Ramos (cell line): ENCODE data around the gene BSDC1.
"Not testable (repeated sequence)": the region's sequence is repeated elsewhere in the genome, so short reads cannot be mapped to it uniquely, and the experiment has no call there.

Source experiments
- in situ Hi-C: fragments of 300-500 bp; cut with MboI; formaldehyde crosslinking; loops from one replicate; pipeline ENCODE4 v1.14.3; 2022; ENCODE audit warnings: low sequenced_read_pairs; ENCODE audit not compliant: unreplicated experiment

The BSDC1 gene

GRCh38 chr1:32394141-32394889 is at the start of gene BSDC1:
Gene BSDC1, minus strand, starts transcription at chr1:32394441. Its CDS starts 27 bp downstream, at chr1:32394414.
- in situ Hi-C loops = no loop called here

GRCh38 chr1:32441467-32441866 is 47.2 kb upstream of the BSDC1 start:
- in situ Hi-C loops = loop anchor here (10.0 kb wide), 1 partner anchor 643 kb away; the partner anchor contains the start of gene AZIN2

GRCh38 chr1:32438777-32439176 is 44.5 kb upstream of the BSDC1 start:
- in situ Hi-C loops = not testable (repeated sequence)

- in situ Hi-C loops = no loop called here
Observed at GRCh38 chr1:32438136-32438535, 43.9 kb upstream of the BSDC1 start.

GRCh38 chr1:32431736-32432400 is 37.6 kb upstream of the BSDC1 start:
- in situ Hi-C loops = no loop called here

- in situ Hi-C loops = no loop called here
Observed at GRCh38 chr1:32427264-32427963, 33.2 kb upstream of the BSDC1 start.

- in situ Hi-C loops = no loop called here
Observed at GRCh38 chr1:32426489-32427255, 32.4 kb upstream of the BSDC1 start.

- in situ Hi-C loops = no loop called here
Observed at GRCh38 chr1:32421775-32422174, 27.5 kb upstream of the BSDC1 start.

- in situ Hi-C loops = loop anchor here (5.0 kb wide), 1 partner anchor 197 kb away; no protein-coding TSS in a partner anchor
Observed at GRCh38 chr1:32414186-32414886, 20.1 kb upstream of the BSDC1 start.

GRCh38 chr1:32413507-32414185 is 19.4 kb upstream of the BSDC1 start:
- in situ Hi-C loops = loop anchor here (5.0 kb wide), 1 partner anchor 196 kb away; no protein-coding TSS in a partner anchor

GRCh38 chr1:32411261-32411660 is 17.0 kb upstream of the BSDC1 start:
- in situ Hi-C loops = loop anchor here (5.0 kb wide), 1 partner anchor 194 kb away; no protein-coding TSS in a partner anchor

- in situ Hi-C loops = no loop called here
Observed at GRCh38 chr1:32406629-32407111, 12.4 kb upstream of the BSDC1 start.

GRCh38 chr1:32405672-32406467 is 11.6 kb upstream of the BSDC1 start:
- in situ Hi-C loops = no loop called here

GRCh38 chr1:32404946-32405345 is 10.7 kb upstream of the BSDC1 start:
- in situ Hi-C loops = no loop called here

- in situ Hi-C loops = no loop called here
Observed at GRCh38 chr1:32400876-32401631, 6.8 kb upstream of the BSDC1 start.

- in situ Hi-C loops = no loop called here
Observed at GRCh38 chr1:32399843-32400242, 5.6 kb upstream of the BSDC1 start.

GRCh38 chr1:32398401-32398800 is 4.2 kb upstream of the BSDC1 start:
- in situ Hi-C loops = no loop called here
